ENCODE data around the gene TXK.

The TXK gene

GRCh38 chr4:48049483-48049882, 84.6 kb downstream of the TXK start:
- DNase-seq (ENCODE audit: low read depth): no peak

- no peak for DNase-seq (ENCODE audit: low read depth)
These were observed 86.2 kb downstream of the TXK start for GRCh38 chr4:48047896-48048295.

- peak; percentile 67 for DNase-seq (ENCODE audit: low read depth)
These were observed 86.6 kb downstream of the TXK start for GRCh38 chr4:48047421-48047844.

GRCh38 chr4:48046059-48046458, 88.0 kb downstream of the TXK start:
- DNase-seq (ENCODE audit: low read depth): no peak

- DNase-seq (ENCODE audit: low read depth): no peak
These were observed 89.8 kb downstream of the TXK start for GRCh38 chr4:48044298-48044697.

GRCh38 chr4:48043504-48043903, 90.5 kb downstream of the TXK start:
- no peak for DNase-seq (ENCODE audit: low read depth)

- DNase-seq (ENCODE audit: low read depth): no peak
These were observed 91.0 kb downstream of the TXK start for GRCh38 chr4:48042979-48043461.

- DNase-seq (ENCODE audit: low read depth): peak; percentile 31
These were observed 92.4 kb downstream of the TXK start for GRCh38 chr4:48041535-48042137.

GRCh38 chr4:48039561-48039960, 94.5 kb downstream of the TXK start:
- DNase-seq (ENCODE audit: low read depth): no peak

GRCh38 chr4:48038666-48039065, 95.4 kb downstream of the TXK start:
- no peak for DNase-seq (ENCODE audit: low read depth)

- DNase-seq (ENCODE audit: low read depth): no peak
These were observed 97.0 kb downstream of the TXK start for GRCh38 chr4:48037117-48037462.

GRCh38 chr4:48035952-48036351, 98.1 kb downstream of the TXK start:
- DNase-seq (ENCODE audit: low read depth): no peak

GRCh38 chr4:48033825-48034413, 100.1 kb downstream of the TXK start:
- DNase-seq (ENCODE audit: low read depth): peak; percentile 39

- no peak for DNase-seq (ENCODE audit: low read depth)
These were observed 100.6 kb downstream of the TXK start for GRCh38 chr4:48033412-48033811.

- no peak for DNase-seq (ENCODE audit: low read depth)
These were observed 101.3 kb downstream of the TXK start for GRCh38 chr4:48032721-48033120.

GRCh38 chr4:48031802-48032525, 102.1 kb downstream of the TXK start:
- no peak for DNase-seq (ENCODE audit: low read depth)

GRCh38 chr4:48030470-48030869, 103.6 kb downstream of the TXK start:
- DNase-seq (ENCODE audit: low read depth): no peak

GRCh38 chr4:48028696-48029095, 105.4 kb downstream of the TXK start:
- no peak for DNase-seq (ENCODE audit: low read depth)

- DNase-seq (ENCODE audit: low read depth): no peak
These were observed 106.4 kb downstream of the TXK start for GRCh38 chr4:48027653-48028052.

- DNase-seq (ENCODE audit: low read depth): no peak
These were observed 109.0 kb downstream of the TXK start for GRCh38 chr4:48025005-48025404.

- DNase-seq (ENCODE audit: low read depth): no peak
These were observed 109.5 kb downstream of the TXK start for GRCh38 chr4:48024522-48024921.

GRCh38 chr4:48022192-48022799, 111.8 kb downstream of the TXK start:
- no peak for DNase-seq (ENCODE audit: low read depth)

GRCh38 chr4:48021100-48021499, 113.0 kb downstream of the TXK start:
- no peak for DNase-seq (ENCODE audit: low read depth)

Data from activated T-cell treated with anti-CD3 and anti-CD28 coated beads for 48 hours (primary cell).